Measurements from ENCODE around the gene KLHL25. TPM values are rescaled to one million over a fixed set of nuclear protein-coding genes. Genes with fewer than 3 reads are reported as not detected.

The KLHL25 gene
- total and polyA plus RNA-seq, 2 of the 13 experiments (the other 11 are each of a cell fraction or from before 2014, with no cell fraction given) = 3.7 to 8.2 TPM

GRCh38 chr15:85766001-85766831 is 28.5 kb downstream of the KLHL25 start:
- FAIRE-seq (no peak), ATAC-seq (peak; percentile 37), DNase-seq (ENCODE audit: low spot score) (no peak)
- Histone ChIP-seq H3K27me3 (ENCODE audit: control insufficient read depth in 1 of 2, insufficient read depth in 2 of 2, low read length in 2 of 2) (no peaks in the 10 kb centered on the region), H3K4me3 (replicated peaks in 1 of 3; ENCODE audit: insufficient read depth in 1 of 3, low read depth in 2 of 3, low read length in 3 of 3) (no peak overlapping the region), H3K79me2 (ENCODE audit: insufficient read depth, low read length) (peaks cover 5% of the 10 kb centered on the region), H3K4me1 (ENCODE audit: insufficient read depth, low read length) (peaks cover 32% of the 10 kb centered on the region), H3K9ac (ENCODE audit: insufficient read depth, low read depth, low read length) (no peak overlapping the region), H2AFZ (ENCODE audit: low read length) (no peak overlapping the region), H4K20me1 (ENCODE audit: insufficient read depth, low read length) (no peaks in the 10 kb centered on the region), H3K4me2 (ENCODE audit: low read depth, low read length) (0 out of 2 replicates have a peak overlapping the region, but pooled peaks have one; percentile 3), H3K36me3 (replicated peaks in 1 of 2; ENCODE audit: control insufficient read depth in 1 of 2, insufficient read depth in 2 of 2, low read length in 2 of 2) (peaks cover 6 to 7% of the 10 kb centered on the region in 2 experiments; a peak in 4 of 5 replicates), H3K9me3 (ENCODE audit: low read length) (no peaks in the 10 kb centered on the region), H3K27ac (ENCODE audit: extremely low read length, insufficient read depth, low read length) (no peak overlapping the region)
- in situ Hi-C loops (cut with HindIII; ENCODE audit: extremely low pct_ligation_motif_present, low pct_unique_long_range_greater_than_20kb) (no loop called here), intact Hi-C loops (cut with micrococcal nuclease; ENCODE audit: unreplicated experiment) (no loop called here)
- ChIA-PET CTCF (ENCODE audit: low intra/inter-chr PET ratio, low total read pairs) (no interaction called here), POLR2A (no interaction called here)
- 91% methylated on average over 10 of the region's 24 CpGs for WGBS (ENCODE audit: low lambda C conversion rate)
- no TSS peak for BruUV-seq (replicated peaks)
- TF ChIP-seq ZNF768 (CRISPR knock-in tag; IDR thresholded peaks at IDR 0.05) (no peak), ZNF687 (CRISPR knock-in tag; IDR thresholded peaks at IDR 0.05) (peak; percentile 9; the same call in 1 of the 2 replicates)

All from HepG2 (cell line).